ENCODE data around the gene LRP1-AS. TPM values are rescaled to one million over a fixed set of nuclear protein-coding genes. Genes with fewer than 3 reads are reported as not detected.
"Not testable (repeated sequence)": the region's sequence is repeated elsewhere in the genome, so short reads cannot be mapped to it uniquely, and the experiment has no call there.

Gene LRP1-AS
- total RNA-seq, 1 donor from 2014 or later = not detected

DNA sequence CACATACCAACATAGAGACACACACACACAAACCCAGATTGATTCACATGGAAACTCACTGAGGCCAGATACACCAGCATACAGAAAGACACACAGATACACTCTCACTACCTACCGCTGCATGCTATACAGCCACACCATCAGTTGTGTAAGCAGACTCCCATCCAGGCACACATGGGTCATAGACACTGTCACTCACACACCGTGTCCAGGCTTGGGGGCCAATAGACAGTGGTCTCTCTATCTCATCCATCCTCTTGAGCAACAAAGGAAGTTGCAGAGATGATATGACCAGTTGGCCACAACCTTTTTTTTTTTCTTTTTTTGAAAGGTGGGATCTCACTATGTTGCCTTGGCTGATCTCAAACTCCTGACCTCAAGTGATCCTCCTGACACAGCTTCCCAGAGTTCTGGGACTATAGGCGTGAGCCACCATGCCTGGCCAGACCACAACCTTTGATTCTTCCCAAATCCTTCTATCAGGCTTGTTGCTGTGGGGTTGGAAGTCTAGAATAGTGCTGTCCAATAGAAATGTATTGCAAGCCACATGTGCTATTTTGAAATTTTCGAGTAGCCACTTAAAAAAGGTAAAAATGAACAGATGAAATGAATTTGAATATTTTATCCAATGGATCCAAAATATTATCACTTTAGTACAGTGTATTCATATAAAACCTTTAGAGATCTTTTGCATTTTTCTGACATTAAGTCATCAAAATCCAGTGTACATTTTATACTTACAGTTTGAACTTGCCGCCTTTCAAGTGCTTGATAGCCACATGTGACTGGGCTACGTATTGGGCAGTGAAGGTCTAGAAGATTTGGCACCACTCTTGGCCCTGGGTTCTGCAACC, 7.4 kb downstream of the LRP1-AS start:
- no peak for DNase-seq

DNA sequence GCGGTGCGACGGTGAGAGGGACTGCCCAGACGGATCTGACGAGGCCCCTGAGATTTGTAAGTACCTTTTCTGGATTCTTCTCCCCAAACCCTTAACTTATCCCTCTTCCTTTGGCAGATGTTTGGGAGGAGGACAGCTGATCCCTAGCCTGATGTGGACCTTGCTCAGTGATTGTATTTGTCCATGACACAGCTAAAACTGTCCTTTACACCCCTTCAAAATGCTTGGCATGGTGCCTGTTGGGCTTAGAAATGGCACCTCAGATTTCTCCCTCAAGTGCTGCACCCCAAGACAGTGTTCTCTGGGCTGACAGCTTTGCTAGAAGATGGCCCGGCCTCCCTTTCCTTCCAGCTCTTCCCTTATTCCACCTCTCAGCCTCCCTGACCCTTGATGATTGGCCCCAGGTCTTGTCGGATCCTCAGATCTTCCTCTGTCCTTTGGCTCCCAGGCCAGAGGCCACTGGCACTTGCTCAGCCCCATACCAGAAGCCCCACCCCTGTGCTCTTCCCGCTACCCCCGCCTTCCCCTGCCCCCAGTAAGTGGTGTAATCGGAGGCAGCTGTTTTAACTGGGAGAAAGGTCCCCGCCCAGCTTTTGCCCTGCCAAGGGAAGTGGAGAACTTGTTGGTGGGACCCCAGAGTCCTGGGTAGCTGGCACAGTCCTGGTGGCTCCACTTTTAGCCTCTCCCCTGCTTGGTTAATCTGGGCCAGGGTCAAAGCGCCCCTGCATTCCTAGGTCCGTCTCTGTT, 8.7 kb downstream of the LRP1-AS start:
- no peak for DNase-seq

DNA sequence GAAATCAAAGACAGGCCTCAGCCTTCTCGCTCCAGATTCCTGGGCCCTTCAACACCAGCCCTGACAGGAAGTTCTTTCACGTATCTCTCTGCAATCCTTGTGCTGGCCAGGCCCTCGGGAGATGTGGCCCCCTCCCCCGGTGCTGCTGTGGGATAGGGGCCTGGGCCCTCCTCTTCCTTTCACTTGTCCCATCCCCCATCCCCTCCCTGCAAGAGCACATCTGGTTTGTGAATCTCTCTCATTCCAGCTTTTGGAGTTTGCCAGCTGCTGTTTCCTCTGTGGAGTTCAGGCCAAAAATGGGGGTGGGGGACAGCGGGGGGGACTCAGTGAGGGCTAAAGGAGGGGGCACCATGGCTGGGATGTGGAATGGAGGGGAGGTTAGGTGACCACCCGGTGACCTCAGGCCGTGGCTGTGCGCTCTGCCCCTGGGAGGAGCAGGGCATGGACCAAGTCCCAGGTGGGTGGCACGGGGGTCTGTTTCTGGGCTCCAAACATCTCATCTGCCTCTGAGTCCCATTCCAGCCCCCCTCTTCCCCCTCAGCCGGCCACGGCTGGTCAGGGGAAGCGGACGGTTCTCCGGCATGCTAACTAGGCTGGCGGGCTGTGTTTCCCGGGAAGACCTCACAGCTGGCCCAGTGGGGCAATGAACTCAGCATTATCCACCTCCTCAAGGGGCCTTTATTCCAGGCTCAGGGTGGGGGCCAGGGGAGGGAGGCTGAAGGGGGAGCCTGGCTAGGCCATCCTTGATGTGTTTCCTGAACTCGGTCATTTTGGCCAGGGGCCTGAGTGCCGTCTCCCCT, 11.7 kb downstream of the LRP1-AS start:
- DNase-seq = peak; percentile 93

DNA sequence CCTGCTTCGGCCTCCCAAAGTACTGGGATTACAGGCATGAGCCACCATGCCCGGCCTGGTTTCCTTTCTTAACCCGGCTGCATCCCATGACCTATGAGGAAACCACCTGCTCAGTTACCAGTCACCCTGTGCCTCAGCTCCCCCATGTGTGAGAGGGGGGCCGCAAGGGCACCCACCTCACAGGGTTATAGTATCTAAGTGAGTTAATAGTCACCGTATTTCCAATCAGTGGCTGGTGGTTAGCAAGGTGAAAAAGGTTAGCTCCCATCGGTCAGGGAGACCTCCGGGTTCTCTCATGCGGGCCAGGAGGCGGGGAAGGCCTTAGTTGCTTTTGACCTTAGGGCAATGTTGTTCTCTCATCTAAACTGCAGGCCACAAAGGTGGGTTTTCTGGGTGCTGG, 12.5 kb downstream of the LRP1-AS start:
- no peak for DNase-seq

DNA sequence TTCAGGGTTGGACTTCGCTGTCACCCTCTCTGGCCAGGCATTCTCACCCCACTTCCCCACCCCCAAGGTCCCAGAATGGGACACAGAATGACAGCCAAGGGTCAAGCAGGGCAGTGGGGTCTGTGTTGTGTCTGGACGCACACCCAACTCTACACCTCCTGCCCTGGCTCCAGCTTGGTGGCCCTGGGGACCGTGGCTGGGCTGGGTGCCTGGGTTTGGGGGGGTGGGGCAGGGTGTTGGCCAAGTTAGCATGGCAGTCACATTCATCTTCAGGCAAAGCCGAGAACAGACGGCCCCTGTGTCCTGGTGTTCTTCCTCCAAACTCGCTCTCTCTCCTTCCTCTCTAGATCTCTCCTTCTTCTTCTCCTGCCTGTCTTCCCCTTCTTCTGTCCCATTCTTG, 13.5 kb downstream of the LRP1-AS start:
- no peak for DNase-seq

DNA sequence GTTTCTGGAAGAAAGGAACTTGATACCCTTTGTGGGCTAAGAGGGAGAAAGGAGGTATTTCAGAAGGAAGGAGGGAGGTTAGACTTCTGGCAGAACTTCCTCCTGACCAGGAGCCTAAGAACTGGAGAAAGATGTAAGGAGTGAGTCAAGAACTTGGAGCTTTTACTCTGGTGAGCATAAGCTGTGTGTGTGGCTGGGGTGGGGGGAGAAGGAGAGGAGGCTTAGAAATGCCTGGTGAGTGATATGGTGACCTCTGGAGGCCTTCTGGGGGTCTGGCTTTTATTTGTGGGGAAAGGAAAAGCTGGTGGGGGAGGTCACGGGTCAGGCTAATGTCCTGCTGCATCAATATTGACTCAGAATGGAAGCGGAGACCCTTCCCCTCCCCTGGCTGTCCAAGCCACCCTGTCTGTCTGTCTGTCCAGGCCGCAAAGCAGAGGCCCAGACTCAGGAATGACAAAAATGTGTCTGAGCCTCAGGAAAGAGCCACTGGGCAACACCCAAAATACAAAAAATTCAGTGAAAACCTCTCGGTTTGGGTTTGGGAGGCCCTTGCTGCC, 14.3 kb downstream of the LRP1-AS start:
- DNase-seq = no peak

DNA sequence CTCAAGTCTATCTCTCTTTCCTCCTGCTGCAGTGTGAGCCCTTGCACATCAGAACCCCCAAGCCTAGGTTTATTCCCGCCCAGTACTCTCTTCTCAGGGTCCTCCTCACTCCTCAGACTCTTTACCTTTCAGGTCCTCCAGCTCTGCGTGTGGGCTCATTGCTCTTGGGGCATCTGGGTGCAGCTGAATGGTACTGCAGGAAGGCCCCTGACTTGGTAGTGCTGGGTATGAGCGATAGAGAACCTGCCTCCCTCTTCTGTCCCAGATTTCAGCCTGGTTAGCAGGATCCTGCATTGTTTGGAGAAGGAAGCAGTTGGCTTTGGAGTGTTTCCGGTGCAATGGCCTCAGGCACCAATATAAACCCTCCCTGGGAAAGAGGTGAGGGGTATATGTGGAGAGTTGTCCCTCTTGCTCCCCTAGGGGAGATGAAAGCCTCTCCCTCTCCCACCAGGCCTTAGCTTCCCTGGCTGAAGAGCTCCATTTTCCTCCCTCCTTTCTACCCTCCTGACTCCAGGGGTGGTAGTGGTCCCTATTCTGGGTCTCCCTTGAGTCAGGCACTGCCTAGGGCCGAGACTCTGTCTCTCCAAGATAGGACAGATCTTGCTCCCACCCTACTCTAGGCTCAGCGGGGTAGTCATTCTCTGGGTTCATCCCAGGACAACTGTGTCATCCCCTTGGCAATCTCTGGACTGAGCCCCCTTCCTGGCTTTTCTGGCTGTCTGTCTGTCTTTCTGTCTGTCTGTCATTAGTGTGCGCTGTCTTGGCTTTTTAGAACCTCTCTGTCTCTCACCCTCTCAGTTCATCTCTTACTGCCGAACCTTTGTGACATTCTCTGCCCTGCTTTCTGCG, 15.3 kb downstream of the LRP1-AS start:
- DNase-seq = no peak

DNA sequence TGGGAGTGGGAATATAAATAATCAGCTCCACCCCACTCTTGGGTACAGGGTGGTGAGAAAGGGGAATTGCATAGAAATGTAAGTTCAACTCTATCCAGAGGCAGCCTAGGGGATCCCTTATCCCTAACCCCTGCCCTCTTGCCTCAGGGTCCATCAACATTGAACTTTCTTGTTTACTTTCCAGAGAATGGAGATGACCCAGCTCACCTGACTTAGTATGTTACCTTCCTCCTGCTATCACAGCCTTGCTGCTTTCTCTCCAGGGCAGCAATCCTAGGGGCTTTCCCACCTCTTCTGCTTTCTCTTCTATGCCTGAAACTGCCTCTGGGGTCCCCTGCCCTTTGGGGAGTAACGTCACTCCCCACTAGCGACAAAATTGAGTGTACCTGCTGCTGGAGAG, 16.5 kb downstream of the LRP1-AS start:
- no peak for DNase-seq

DNA sequence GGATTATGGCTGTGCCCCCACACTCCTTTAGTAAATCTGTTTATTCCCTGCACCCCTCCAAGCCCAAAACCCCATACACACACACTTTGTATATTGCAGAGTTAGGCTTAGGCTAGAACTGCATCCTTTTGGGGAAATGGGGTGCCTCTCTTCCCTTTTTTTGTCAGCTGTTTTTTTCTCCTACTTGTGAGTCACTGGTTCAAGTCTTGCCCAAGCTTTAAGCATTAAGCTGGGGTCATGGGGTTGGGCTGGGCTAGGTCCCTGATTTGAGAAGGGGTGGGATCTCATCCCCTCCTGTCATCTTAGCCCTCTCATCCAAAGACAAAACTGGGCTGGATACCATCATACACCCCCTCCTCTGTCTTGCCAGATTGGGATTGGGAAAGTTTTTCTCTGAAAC, 17.5 kb downstream of the LRP1-AS start:
- DNase-seq = no peak

DNA sequence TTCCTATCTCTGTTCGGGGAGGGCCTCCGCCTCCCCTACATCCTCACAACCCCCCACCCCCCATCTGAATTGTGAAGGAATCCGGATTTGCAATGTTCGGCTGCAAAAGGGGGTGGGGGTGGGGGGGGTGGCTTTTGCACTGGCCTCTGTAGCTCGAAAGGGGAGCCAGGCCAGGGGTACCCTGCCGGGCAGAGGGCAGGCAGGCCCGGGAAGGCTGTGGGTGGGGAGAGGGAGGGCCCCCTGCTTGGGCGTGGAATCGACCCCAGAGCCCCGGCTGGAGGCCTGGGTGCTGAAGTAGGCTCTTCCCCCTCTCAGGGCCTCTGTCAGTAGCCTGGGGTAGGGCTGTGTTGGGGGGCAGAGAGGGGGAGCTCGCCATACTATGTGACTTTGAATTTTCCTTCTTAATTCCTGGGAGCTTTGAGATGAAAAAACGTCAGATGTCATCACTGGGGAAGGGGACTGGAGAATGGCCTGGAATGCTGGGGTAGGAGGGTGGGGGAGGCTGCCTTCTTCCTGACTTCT, 18.0 kb downstream of the LRP1-AS start:
- no peak for DNase-seq

DNA sequence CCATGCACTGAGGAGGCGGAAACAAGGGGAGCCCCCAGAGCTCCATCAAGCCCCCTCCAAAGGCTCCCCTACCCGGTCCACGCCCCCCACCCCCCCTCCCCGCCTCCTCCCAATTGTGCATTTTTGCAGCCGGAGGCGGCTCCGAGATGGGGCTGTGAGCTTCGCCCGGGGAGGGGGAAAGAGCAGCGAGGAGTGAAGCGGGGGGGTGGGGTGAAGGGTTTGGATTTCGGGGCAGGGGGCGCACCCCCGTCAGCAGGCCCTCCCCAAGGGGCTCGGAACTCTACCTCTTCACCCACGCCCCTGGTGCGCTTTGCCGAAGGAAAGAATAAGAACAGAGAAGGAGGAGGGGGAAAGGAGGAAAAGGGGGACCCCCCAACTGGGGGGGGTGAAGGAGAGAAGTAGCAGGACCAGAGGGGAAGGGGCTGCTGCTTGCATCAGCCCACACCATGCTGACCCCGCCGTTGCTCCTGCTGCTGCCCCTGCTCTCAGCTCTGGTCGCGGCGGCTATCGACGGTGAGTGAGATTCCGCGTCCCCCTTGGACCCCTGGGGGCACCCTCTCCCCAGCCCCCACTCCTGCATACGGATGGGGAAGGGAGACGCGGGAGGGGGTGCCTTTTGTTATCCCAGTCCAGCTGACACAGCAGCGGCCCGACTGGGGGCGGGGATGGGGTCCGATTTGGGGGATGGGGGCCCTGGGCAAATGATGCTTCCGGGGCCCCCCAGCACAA, 18.7 kb downstream of the LRP1-AS start:
- DNase-seq = no peak

DNA sequence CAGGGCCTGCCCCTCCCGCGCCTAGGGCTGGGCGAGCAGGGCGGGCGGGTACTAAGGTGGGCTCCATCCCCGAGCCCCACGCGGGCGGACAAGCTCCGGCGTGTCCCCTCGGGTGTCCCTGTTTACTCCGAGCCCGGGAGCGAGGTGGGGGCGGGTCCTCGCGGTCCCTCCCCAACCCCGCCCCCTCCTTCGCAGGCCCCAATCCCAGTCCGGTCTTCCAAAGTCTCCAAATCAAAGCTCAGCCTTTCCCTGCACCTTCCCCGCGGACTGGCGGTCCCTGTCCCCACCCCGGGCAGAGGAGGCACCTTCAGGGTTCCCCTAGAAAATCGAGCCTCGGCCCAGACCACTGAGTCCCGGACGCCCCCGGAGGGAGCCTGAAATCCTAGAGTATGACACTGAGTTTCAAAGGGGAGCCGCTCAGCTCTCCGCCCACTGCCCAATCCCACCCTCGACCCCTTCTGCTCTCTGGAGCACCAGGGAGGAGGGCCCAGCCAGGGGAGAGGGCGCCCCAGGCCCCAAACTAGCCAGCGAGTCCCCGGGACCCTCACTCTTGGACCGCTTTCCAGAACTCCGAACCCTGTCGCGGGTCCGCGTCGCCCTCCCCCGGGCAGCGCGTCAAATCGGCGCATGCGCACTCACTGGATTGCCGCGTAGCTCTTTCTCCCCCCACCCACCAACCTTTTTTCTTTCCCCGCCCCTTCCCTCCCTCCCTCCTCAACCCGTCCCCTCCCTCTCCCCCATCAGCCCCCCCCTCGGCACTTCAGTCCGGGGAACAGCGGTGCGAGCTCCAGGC, 19.5 kb downstream of the LRP1-AS start, which contains the start of gene LRP1:
LRP1 (plus strand) TSS at position 758 of the 793 bp plus-strand sequence. CDS start 482 bp downstream, outside the sequence.
- peak; percentile 87 for DNase-seq

DNA sequence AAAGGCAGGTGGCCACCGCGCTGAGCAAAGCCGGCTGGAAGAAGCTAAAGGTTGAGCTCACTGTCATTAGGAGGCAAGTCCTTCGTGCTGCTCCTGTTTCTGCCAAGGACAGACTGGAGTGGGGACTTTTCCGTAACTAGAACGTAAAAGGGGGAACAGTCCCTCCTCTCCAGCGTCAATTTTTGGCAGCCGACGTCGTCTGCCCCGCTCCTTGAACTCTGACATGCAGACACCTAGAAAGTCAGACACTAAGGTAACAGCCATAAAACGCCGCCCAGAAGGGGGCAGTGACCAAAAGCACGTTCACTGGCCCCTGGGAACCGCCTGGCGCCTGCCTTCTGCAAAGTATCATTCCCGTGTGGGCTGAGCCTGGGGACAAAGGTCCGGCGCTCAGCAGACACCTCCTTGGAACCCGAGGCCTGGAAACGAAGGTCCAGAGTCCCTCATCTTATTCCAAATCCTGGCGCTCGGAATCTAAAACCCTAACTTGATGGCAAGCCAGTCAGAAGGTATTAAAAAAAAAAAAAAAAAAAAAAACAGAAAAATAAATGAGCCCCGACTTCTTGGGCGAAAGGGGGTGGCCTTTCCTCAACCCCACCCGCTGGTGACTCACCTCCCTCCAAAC, 20.2 kb downstream of the LRP1-AS start:
- DNase-seq = no peak

DNA sequence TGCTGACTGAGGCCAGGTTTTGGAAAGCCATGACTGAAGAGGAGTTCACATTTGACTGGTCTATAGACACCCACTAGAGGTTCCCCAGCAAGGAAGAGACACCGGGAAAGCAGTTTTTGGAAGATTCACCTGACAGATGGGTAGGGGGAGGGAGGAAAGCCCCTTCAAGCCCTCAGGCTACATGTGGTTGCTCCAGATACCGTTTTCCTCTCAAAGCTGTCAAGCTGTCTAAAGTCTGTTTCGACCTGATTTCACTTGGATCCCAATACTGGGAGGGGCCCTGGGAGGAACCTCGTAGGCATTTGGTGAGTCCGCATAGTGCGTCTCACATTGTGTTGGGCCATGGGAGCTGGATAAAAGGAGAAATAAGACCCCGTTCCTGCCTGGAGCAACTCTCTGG, 20.9 kb downstream of the LRP1-AS start:
- DNase-seq = no peak

DNA sequence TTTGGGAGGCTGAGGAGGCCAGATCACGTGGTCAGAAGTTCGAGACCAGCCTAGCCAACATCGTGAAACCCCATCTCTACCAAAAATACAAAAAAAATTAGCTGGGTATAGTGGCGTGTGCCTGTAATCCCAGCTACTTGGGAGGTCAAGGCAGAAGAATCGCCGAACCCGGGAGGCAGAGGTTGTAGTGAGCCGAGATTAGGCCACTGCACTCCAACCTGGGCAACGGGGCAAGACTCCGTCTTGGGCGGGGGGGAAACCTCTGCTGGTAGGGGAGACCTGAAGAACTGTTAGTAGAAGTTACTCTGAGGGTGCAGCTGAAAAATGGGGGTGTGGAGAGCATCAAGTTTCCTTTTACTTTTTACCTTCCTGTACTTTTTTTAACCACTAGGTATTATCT, 21.4 kb downstream of the LRP1-AS start:
- DNase-seq = no peak

DNA sequence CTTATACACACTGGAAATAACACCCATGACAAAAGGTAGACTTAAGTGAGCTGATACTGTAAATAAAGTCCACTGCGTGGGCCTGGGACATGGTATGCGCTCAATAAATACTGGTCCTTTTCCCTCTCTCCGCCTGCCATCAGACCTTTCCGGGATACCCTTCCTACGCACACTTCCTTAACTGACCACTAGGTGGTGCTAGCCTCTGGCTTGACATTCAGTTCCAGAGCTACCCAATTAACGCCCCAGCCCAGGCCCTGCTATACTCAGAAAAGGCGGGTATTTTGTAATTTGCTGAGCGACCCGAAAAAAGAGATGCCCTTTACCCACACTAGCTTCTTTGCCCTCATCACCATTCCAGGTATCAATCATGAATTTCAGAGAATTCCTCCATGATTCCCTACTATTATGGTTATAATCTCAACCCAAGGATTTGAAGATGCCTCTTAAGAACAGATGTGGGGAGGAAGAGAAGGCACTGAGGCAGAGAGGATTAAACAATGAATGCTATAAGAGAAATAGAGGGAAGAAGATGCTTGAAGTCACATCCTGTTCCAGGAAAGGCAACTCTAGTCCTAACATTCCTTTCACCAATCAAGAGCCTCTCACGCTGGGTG, 23.1 kb downstream of the LRP1-AS start:
- DNase-seq = peak; percentile 63

DNA sequence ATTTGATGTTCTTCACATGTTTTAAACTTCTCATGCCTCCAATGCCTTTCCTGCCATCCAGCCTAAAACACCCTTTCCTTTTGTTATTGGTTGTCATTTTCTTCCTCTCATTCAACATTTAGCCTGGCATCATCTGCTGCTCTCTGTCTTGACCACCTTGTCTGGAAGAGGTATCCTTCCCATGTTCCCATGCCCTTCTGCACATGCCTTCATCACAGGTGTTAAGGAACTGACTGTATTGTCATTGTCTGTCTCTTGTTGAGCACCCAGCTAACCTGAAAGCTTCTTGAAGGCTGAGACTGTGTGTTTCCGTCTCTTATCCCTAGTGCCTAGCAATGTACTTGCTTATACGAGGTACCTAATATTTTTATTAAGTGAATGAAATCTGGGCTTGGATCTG, 23.6 kb downstream of the LRP1-AS start:
- DNase-seq = no peak

DNA sequence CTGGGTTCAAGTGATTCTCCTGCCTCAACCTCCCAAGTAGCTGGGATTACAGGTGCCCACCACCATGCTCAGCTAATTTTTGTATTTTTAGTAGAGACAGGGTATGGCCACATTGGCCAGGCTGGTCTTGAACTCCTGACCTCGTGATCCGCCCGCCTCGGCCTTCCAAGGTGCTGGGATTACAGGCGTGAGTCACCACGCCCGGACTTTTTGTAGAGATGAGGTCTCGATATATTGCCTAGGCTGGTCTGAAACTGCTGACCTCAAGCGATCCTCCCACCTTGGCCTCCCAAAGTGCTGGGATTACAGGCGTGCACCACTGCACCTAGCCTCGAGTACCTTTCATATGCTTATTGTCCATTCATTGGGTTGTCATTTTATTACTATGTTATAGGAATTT, 26.7 kb downstream of the LRP1-AS start:
- DNase-seq = not testable (repeated sequence)

Data from skin of body (tissue), 2 donors.